ENCODE data around the gene FFAR1.

The FFAR1 gene

GRCh38 chr19:35396240-35396885 is 48.7 kb downstream of the FFAR1 start:
- DNase-seq = no peak

- DNase-seq = no peak
Observed at GRCh38 chr19:35397064-35397463, 49.4 kb downstream of the FFAR1 start.
